ENCODE data around the gene WIZ. TPM values are rescaled to one million over a fixed set of nuclear protein-coding genes. Genes with fewer than 3 reads are reported as not detected.

Gene WIZ
- polyA plus RNA-seq, 1 experiment, result 5.8 TPM

- DNase-seq (ENCODE audit: low read depth, low spot score), result no peak
- CTCF ChIA-PET, result no interaction called here
- Histone ChIP-seq H3K27ac (ENCODE audit: low read depth, low read length) (no peak overlapping the region), H3K9me3 (ENCODE audit: control insufficient read depth, insufficient read depth, low read length) (no peaks in the 10 kb centered on the region; the same call in 1 of the 2 replicates), H3K27me3 (ENCODE audit: control insufficient read depth, insufficient read depth, low read length) (no peaks in the 10 kb centered on the region), H3K4me3 (ENCODE audit: low read depth, low read length) (no peak overlapping the region)
- no peak for TF ChIP-seq CTCF (IDR thresholded peaks at IDR 0.05; ENCODE audit: low read depth, low read length)
- POLR2A ChIA-PET, result no interaction called here
Observed at GRCh38 chr19:15400521-15401396, 49.0 kb downstream of the WIZ start.

GRCh38 chr19:15399635-15400034 lies 50.1 kb downstream of the WIZ start:
- ChIA-PET POLR2A (no interaction called here), CTCF (no interaction called here)
- Histone ChIP-seq H3K27me3 (ENCODE audit: control insufficient read depth, insufficient read depth, low read length) (no peaks in the 10 kb centered on the region), H3K27ac (ENCODE audit: low read depth, low read length) (no peak overlapping the region), H3K4me3 (ENCODE audit: low read depth, low read length) (no peak overlapping the region), H3K9me3 (ENCODE audit: control insufficient read depth, insufficient read depth, low read length) (no peaks in the 10 kb centered on the region; the same call in 1 of the 2 replicates)
- no peak for DNase-seq (ENCODE audit: low read depth, low spot score)
- no peak for TF ChIP-seq CTCF (IDR thresholded peaks at IDR 0.05; ENCODE audit: low read depth, low read length)

- Histone ChIP-seq H3K4me3 (ENCODE audit: low read depth, low read length) (no peak overlapping the region), H3K27me3 (ENCODE audit: control insufficient read depth, insufficient read depth, low read length) (no peaks in the 10 kb centered on the region), H3K9me3 (ENCODE audit: control insufficient read depth, insufficient read depth, low read length) (no peaks in the 10 kb centered on the region; the same call in 1 of the 2 replicates), H3K27ac (ENCODE audit: low read depth, low read length) (no peak overlapping the region)
- no peak for DNase-seq (ENCODE audit: low read depth, low spot score)
- no peak for TF ChIP-seq CTCF (IDR thresholded peaks at IDR 0.05; ENCODE audit: low read depth, low read length)
- POLR2A ChIA-PET, result no interaction called here
- CTCF ChIA-PET, result no interaction called here
Observed at GRCh38 chr19:15399234-15399515, 50.6 kb downstream of the WIZ start.

GRCh38 chr19:15398501-15399233 lies 51.1 kb downstream of the WIZ start:
- Histone ChIP-seq H3K27ac (ENCODE audit: low read depth, low read length) (no peak overlapping the region), H3K4me3 (ENCODE audit: low read depth, low read length) (no peak overlapping the region), H3K27me3 (ENCODE audit: control insufficient read depth, insufficient read depth, low read length) (no peaks in the 10 kb centered on the region), H3K9me3 (ENCODE audit: control insufficient read depth, insufficient read depth, low read length) (no peaks in the 10 kb centered on the region; the same call in 1 of the 2 replicates)
- TF ChIP-seq CTCF (IDR thresholded peaks at IDR 0.05; ENCODE audit: low read depth, low read length), result no peak
- ChIA-PET CTCF (no interaction called here), POLR2A (no interaction called here)
- DNase-seq (ENCODE audit: low read depth, low spot score), result no peak

- no peak for TF ChIP-seq CTCF (IDR thresholded peaks at IDR 0.05; ENCODE audit: low read depth, low read length)
- H3K27ac ChIP-seq (ENCODE audit: low read depth, low read length), result no peak overlapping the region
- no peaks in the 10 kb centered on the region; the same call in 1 of the 2 replicates for H3K9me3 ChIP-seq (ENCODE audit: control insufficient read depth, insufficient read depth, low read length)
- POLR2A ChIA-PET, result interaction anchor here (0.5 kb wide), 1 partner anchor 1946 kb away, joined by 6 read pairs; no protein-coding TSS in a partner anchor
- no peak overlapping the region for H3K4me3 ChIP-seq (ENCODE audit: low read depth, low read length)
- H3K27me3 ChIP-seq (ENCODE audit: control insufficient read depth, insufficient read depth, low read length), result no peaks in the 10 kb centered on the region
- no peak for DNase-seq (ENCODE audit: low read depth, low spot score)
- CTCF ChIA-PET, result interaction anchor here (1.2 kb wide), 1 partner anchor 21 kb away, joined by 3 read pairs; the partner anchor contains the start of gene AKAP8L
Observed at GRCh38 chr19:15397782-15398181, 52.0 kb downstream of the WIZ start.

Measured in AG04450 (cell line).